Fibroblast of gingiva (primary cell): ENCODE data around the gene LDB2.

ENCODE experiments used
- DNase-seq: peaks from one replicate; pipeline ENCODE4 v3.0.0-alpha.2; 2011; ENCODE audit warnings: low read depth

LDB2 gene

DNA sequence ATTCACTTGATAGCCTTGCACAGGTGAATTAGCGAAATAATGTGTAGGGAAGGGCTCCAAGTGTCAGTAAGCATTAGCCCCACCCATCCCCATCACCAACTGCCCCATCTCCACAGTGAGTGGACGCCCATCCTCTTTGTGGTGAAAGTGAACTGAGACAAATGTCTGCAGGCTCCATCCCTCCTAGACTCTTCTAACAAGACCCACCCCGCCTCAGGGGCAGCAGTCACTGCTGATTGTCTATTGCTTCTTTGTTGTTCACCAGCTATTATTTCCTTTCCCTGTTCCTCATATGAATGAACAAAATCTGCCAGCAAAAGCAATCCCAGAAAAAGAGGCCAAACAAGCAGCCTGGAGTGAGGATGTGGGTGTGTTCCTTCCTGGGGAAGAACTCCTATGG lies 96.4 kb downstream of the LDB2 start:
- no peak for DNase-seq

DNA sequence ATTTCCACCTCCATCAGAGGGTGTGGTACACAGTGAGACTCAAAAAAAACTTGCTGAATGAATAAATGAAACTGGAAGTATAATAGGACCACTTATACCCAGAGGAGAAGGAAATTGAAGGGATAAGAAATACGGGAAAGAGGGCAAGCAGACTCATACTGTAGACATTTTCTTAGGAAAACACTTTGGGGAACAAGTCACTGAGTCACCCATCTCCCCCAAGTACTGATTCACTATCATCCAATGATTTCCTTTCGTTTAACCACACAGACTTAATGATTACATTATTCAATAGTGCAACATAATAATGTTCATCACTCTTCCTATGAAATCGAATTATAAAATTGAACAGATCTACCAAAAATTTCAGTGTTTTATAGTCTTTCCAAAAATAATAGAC lies 97.1 kb downstream of the LDB2 start:
- no peak for DNase-seq

- DNase-seq: peak; percentile 35
These were observed 103.5 kb downstream of the LDB2 start for GRCh38 chr4:16794816-16795445.

DNA sequence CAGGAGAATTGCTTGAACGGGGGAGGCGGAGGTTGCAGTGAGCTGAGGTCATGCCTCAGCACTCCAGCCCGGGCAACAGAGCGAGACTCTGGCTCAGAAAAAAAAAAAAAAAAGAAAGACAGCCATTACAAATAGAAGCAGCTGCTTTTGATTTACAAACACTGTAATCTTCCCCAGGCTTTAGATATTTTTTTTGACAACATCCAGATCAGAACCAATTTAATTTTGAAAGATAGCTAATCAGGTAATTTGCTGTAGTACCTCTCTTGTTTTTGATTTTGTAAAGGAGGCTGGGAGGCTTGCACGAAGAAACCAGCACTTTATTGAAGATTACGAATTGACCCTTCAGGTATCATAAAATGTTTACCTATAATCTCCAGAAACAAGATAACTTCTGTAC lies 107.0 kb downstream of the LDB2 start:
- DNase-seq: no peak

GRCh38 chr4:16790508-16790907 lies 107.9 kb downstream of the LDB2 start:
- no peak for DNase-seq

DNA sequence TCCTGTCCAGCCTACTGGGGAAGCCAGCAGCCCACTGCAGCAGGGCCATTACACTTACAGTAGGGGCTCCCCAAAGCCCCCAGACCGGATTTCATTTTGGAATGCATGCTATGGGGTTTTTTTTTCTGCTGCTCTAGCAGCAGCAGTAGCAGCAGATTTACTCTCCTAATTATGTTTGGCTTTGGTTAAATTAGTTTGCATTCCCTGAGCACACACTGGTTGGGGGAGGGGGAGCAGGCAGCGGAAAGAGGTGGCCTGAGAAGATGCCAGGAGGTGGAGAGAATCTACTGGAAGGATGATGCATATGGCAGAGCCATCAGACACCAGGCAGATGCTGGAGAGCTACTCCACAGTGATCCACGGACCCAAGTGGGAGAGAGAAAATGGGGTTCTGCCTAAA lies 109.6 kb downstream of the LDB2 start:
- DNase-seq: no peak

DNA sequence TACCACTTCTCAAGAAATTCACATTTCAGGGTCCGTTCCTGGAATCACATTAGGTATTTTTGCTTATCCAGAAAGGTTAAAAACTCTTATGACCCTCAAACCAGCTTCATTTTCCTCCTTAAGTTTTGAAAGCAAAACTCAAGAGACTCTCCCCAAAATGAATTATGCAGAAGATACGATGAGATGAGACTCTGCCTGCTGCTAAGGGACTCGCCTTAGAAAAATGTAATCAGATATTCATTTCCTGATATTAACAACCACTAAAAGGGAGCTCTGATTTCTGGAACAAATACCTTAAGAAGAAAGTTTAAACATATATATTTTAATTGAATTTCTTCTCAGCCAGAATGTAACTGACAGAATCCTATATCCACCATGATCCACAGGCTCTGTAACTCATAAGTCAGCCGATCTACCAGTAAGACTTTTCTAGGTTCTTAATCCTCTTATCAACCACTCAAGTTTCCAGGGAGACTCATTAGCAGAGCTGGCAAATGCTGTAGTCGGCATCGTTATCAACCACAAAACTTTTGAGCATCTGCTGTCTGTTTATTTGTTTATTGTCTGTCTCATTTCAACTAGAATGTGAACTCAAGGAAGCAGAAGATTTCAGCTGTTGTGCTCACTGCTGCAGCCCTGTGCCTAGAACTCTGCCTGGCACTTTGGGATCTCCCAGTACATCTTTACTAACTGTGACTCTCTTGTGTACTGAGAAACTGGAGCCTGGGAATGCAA lies 112.5 kb downstream of the LDB2 start:
- peak; percentile 12 for DNase-seq

GRCh38 chr4:16783119-16783518 lies 115.3 kb downstream of the LDB2 start:
- DNase-seq: no peak

GRCh38 chr4:16779028-16779675 lies 119.3 kb downstream of the LDB2 start:
- DNase-seq: peak; percentile 50

- no peak for DNase-seq
These were observed 120.7 kb downstream of the LDB2 start for GRCh38 chr4:16777726-16778125.

DNA sequence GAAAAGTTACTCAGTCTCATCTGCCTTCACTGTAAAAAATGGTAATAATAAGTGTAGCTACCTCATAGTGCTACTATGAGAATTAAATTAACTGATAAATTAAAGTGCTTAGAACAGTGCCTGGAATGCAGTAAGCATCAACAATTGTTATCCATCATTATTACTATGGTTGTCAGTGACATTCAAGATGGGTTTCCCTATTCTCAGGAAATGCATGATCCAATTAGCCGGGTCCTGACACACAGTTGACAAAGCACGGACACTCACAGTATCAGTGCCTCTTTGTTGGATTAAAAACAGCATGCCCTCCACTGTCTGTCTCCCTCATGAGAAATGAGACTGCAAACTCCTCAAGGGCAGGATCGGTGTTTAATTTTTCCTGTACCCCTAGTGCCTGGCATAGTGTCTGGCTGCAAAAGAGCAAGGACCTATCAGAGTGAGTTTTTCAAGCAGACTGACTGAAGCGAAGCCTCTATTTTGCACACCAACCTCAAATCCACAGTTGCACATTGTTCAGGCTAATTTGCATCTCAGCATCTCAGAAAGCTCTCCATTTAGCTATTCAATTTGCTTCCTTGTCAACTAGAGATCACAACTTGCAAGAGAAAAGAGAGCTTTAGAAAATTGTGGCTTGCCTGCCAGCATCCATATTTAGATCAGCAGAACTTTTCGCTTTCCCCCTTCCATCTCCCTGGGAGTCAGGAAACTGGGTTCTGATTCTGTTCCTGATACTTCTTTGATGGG lies 122.9 kb downstream of the LDB2 start:
- no peak for DNase-seq

GRCh38 chr4:16772366-16772850 lies 126.0 kb downstream of the LDB2 start:
- peak; percentile 82 for DNase-seq

- DNase-seq: no peak
These were observed 127.6 kb downstream of the LDB2 start for GRCh38 chr4:16770710-16771285.

DNA sequence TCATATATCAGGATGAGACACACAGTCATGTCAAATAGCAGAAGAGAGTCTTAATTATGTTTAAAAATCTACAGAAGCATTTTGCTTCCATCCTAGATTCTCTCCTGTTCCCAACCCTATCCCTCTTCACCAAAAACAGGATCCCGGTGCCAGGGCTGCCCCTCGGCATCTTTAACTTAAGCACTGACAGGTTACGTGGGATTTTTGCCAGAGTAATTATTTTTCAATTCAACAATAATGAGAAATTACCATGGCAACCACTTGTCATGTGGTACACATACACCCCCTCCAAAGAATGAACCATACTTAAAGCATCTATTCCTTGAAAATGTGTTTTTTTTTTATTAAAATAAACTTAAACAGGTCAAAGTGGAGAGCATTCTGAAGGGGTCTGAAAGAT lies 130.6 kb downstream of the LDB2 start:
- no peak for DNase-seq

- DNase-seq: no peak
These were observed 131.2 kb downstream of the LDB2 start for GRCh38 chr4:16767251-16767650.

DNA sequence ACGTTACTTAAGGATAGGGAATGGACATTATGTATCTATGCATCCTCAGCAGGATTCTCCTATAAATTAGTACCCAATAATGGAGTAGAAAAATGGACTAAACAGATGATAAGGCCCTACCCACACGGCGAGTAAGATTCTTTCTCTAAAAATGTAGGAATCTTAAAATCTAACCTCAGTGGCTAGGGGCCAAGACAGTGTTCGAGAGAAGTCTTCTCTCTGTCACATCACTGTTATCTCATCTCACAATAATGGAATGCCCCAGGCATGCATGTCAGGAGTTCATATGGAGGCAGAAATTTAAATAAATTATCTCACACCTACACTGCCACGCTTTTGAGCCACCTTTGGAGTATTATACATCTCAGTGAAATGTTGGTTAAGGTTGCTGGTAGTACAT lies 132.9 kb downstream of the LDB2 start:
- DNase-seq: no peak

DNA sequence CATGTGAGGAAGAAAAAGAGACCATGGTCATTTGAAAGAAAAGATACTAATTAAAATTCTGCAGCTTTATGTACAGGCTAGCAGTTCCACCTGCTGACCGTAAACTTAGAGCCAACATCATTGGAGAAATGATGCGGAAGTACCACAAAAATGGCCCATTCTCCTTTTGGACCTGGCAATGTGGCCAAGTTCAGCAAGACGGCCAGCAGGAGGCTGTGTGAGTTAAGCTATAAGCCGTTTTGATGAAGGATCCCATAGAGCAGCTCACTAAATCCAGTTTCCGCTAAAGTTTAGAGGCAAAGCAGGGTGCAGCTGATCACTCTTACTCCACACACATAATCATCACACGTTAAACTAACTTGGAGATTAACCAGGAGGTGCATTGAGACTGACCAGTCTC lies 133.8 kb downstream of the LDB2 start:
- no peak for DNase-seq

- no peak for DNase-seq
These were observed 137.7 kb downstream of the LDB2 start for GRCh38 chr4:16760617-16761363.

DNA sequence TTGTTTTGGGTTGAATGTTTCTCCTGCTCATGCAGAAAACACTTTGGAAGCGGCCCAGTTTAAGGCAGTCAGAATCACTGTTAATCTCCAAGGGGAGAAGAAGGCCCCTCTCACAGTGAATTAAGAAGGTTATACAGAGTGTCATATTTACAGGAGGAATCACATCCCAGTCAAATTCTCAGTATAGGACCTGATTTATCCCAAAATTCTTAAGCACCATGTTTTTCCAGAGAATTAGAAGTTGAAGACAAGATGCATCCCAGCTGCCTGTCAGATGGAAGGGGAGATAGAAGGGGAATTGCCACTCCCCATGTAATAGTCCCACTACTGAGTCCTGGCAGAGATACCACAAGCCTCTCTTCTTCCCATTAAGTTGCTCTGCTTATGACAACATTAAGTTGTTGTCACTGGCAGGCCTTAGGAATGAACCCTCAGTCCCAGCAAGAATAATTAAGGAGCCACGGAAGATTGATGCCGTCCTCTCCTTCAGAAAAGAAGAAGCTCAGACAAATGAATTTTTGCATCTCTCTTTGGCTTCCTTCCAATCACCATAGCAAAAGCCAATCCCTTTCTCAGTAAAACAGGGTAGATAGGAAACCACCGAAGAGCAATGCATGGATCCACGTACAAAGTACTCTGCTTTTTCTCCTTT lies 138.4 kb downstream of the LDB2 start:
- DNase-seq: peak; percentile 22

DNA sequence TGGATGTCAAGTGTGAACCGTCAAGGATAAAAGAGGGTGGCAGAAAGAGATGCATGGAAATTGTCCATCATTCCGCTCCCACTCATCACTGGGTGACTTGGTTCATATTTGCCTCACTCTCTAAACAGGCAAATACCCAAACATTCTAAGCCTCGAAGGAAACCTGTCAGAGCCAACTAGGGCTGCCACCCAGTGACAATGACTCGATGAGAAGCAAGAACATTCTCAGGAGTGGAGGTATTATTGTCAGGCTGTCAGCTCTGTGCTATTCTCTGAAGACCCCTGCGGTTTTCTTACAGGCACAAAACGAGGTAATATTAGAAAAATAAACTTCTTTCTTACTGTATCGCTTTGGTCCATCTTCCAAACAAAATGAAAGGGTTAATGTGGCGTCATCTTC lies 139.6 kb downstream of the LDB2 start:
- no peak for DNase-seq

DNA sequence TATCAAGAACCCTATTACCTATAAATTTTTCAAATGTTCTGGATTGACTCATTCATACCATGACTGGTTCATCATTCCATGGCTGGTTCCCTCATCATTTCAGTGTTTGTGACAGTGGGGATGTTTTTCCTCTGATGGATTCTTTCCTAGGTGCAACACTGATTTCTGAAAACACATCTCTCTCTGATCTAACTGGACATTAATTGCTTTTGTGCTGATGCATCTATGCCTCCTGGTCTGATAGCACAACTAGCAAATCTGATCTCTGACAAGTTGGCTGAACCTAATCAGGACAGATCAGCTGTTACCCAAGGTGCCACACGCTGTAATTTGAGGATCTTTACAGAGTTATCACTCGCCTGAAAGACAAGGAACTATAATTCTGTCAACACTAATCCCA lies 140.2 kb downstream of the LDB2 start:
- DNase-seq: no peak
